GM12878 (cell line): ENCODE measurements around the gene NRXN3.

Experiments
- BHLHE40 ChIP-seq, 2 experiments: fragments of 450-650 bp in 1 of 2; IDR thresholded peaks; 2 replicates each; pipeline ENCODE4 v1.6.1; 2011 to 2017; ENCODE audit warnings: low read depth in 2 of 2, borderline replicate concordance in 1 of 2, improper control_type of control experiment in 1 of 2, low read length in 1 of 2, mild to moderate bottlenecking in 1 of 2
- CEBPB ChIP-seq, 2 experiments: fragments of 150-350 bp in 1 of 2; IDR thresholded peaks; 2 replicates each; pipeline ENCODE4 v1.6.1; 2012 to 2014; ENCODE audit warnings: low read depth in 2 of 2, low read length in 2 of 2, borderline replicate concordance in 1 of 2, inconsistent platforms in 1 of 2
- ETV6 ChIP-seq, 2 experiments: fragments of 450-650 bp in 1 of 2; IDR thresholded peaks in 1 of 2; conservative IDR thresholded peaks in 1 of 2; 2 replicates each; pipeline ENCODE4 v1.6.1; 2014; ENCODE audit warnings: antibody characterized with exemption in 1 of 2, borderline replicate concordance in 1 of 2, low read depth in 1 of 2, mild to moderate bottlenecking in 1 of 2, moderate library complexity in 1 of 2
- EZH2 ChIP-seq: IDR thresholded peaks from 2 replicates; pipeline ENCODE4 v1.6.1; 2012; ENCODE audit warnings: low read depth, mild to moderate bottlenecking, control low read depth, inconsistent platforms, low read length, borderline replicate concordance; ENCODE audit not compliant: control insufficient read depth
- RBBP5 ChIP-seq: fragments of 200-600 bp; sonication (generic); conservative IDR thresholded peaks from 2 replicates; pipeline ENCODE4 v1.6.1; 2016
- RCOR1 ChIP-seq: conservative IDR thresholded peaks from 2 replicates; pipeline ENCODE4 v1.6.1; 2012; ENCODE audit warnings: low read depth, low read length, improper control_type of control experiment
- SIN3A ChIP-seq: IDR thresholded peaks from 2 replicates; pipeline ENCODE4 v1.6.1; 2012; ENCODE audit warnings: low read depth, low read length, improper control_type of control experiment
- SIX5 ChIP-seq: IDR thresholded peaks from 2 replicates; pipeline ENCODE4 v1.6.1; 2011; ENCODE audit warnings: mild to moderate bottlenecking, low read depth, low read length, moderate library complexity; ENCODE audit not compliant: severe bottlenecking
- TARDBP ChIP-seq: IDR thresholded peaks from 2 replicates; pipeline ENCODE4 v1.6.1; 2016; ENCODE audit warnings: borderline replicate concordance
- ZZZ3 ChIP-seq: IDR thresholded peaks from 2 replicates; pipeline ENCODE4 v1.6.1; 2011; ENCODE audit warnings: low read depth; ENCODE audit not compliant: control insufficient read depth, insufficient read length
- TF ChIP-seq, protein P1 (sequence below), 3 experiments: IDR thresholded peaks in 2 of 3; conservative IDR thresholded peaks in 1 of 3; 2 replicates each; pipeline ENCODE4 v1.5.1; 2011; ENCODE audit warnings: low read depth in 3 of 3, low read length in 3 of 3, mild to moderate bottlenecking in 3 of 3, control low read depth in 2 of 3, moderate library complexity in 2 of 3, inconsistent platforms in 1 of 3, mixed read lengths in 1 of 3; ENCODE audit not compliant: control insufficient read depth in 2 of 3, insufficient read depth in 1 of 3; ENCODE audit errors: extremely low read depth in 1 of 3
- TF ChIP-seq, protein P2 (sequence below): fragments of 450-650 bp; IDR thresholded peaks from 2 replicates; pipeline ENCODE4 v1.6.1; 2017; ENCODE audit warnings: mild to moderate bottlenecking, moderate library complexity
- TF ChIP-seq, protein P3 (sequence below): IDR thresholded peaks from 2 replicates; pipeline ENCODE4 v1.6.1; 2011; ENCODE audit warnings: borderline replicate concordance, low read depth, mild to moderate bottlenecking, moderate library complexity, low read length; ENCODE audit not compliant: insufficient read depth, poor library complexity, severe bottlenecking

DNA sequence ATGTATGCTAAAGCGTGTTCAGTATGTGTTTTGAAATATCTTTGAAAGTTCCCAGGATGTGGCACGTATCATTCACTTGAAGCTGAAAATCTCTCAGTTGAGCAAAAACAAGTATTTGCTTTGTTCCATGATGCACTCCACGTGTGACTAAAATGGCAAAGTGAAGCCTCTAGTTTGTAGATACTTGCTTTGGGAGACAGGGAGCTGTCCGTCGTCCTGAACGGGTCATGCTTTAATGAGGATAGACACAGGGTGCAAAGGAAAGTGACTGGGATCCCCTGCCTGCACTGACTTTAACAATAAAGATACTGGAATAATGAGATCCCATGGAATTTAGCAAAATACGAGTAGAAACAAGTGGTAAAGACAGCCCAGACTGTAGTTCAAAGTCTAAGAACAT is 991.4 kb downstream of the NRXN3 start:
- TF ChIP-seq ZZZ3 (no peak), EZH2 (no peak), TARDBP (no peak), SIN3A (no peak), RCOR1 (no peak), SIX5 (no peak), RBBP5 (no peak), BHLHE40 (IDR thresholded peaks at IDR 0.05; ENCODE audit: borderline replicate concordance in 1 of 2, low read depth in 2 of 2, low read length in 1 of 2) (no peak), ETV6 (conservative IDR thresholded peaks at IDR 0.05 in 1 of 2, IDR thresholded peaks at IDR 0.05 in 1 of 2; ENCODE audit: borderline replicate concordance in 1 of 2, low read depth in 1 of 2) (no peak), CEBPB (IDR thresholded peaks at IDR 0.05; ENCODE audit: borderline replicate concordance in 1 of 2, low read depth in 2 of 2, low read length in 2 of 2) (no peak)
- TF ChIP-seq, protein P1, sequence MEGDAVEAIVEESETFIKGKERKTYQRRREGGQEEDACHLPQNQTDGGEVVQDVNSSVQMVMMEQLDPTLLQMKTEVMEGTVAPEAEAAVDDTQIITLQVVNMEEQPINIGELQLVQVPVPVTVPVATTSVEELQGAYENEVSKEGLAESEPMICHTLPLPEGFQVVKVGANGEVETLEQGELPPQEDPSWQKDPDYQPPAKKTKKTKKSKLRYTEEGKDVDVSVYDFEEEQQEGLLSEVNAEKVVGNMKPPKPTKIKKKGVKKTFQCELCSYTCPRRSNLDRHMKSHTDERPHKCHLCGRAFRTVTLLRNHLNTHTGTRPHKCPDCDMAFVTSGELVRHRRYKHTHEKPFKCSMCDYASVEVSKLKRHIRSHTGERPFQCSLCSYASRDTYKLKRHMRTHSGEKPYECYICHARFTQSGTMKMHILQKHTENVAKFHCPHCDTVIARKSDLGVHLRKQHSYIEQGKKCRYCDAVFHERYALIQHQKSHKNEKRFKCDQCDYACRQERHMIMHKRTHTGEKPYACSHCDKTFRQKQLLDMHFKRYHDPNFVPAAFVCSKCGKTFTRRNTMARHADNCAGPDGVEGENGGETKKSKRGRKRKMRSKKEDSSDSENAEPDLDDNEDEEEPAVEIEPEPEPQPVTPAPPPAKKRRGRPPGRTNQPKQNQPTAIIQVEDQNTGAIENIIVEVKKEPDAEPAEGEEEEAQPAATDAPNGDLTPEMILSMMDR (IDR thresholded peaks at IDR 0.05 in 2 of 3, conservative IDR thresholded peaks at IDR 0.05 in 1 of 3; ENCODE audit: control insufficient read depth in 2 of 3, extremely low read depth in 1 of 3, insufficient read depth in 1 of 3, low read depth in 3 of 3, low read length in 3 of 3) = no peak
- TF ChIP-seq, protein P2, sequence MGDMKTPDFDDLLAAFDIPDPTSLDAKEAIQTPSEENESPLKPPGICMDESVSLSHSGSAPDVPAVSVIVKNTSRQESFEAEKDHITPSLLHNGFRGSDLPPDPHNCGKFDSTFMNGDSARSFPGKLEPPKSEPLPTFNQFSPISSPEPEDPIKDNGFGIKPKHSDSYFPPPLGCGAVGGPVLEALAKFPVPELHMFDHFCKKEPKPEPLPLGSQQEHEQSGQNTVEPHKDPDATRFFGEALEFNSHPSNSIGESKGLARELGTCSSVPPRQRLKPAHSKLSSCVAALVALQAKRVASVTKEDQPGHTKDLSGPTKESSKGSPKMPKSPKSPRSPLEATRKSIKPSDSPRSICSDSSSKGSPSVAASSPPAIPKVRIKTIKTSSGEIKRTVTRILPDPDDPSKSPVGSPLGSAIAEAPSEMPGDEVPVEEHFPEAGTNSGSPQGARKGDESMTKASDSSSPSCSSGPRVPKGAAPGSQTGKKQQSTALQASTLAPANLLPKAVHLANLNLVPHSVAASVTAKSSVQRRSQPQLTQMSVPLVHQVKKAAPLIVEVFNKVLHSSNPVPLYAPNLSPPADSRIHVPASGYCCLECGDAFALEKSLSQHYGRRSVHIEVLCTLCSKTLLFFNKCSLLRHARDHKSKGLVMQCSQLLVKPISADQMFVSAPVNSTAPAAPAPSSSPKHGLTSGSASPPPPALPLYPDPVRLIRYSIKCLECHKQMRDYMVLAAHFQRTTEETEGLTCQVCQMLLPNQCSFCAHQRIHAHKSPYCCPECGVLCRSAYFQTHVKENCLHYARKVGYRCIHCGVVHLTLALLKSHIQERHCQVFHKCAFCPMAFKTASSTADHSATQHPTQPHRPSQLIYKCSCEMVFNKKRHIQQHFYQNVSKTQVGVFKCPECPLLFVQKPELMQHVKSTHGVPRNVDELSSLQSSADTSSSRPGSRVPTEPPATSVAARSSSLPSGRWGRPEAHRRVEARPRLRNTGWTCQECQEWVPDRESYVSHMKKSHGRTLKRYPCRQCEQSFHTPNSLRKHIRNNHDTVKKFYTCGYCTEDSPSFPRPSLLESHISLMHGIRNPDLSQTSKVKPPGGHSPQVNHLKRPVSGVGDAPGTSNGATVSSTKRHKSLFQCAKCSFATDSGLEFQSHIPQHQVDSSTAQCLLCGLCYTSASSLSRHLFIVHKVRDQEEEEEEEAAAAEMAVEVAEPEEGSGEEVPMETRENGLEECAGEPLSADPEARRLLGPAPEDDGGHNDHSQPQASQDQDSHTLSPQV = no peak
- TF ChIP-seq, protein P3, sequence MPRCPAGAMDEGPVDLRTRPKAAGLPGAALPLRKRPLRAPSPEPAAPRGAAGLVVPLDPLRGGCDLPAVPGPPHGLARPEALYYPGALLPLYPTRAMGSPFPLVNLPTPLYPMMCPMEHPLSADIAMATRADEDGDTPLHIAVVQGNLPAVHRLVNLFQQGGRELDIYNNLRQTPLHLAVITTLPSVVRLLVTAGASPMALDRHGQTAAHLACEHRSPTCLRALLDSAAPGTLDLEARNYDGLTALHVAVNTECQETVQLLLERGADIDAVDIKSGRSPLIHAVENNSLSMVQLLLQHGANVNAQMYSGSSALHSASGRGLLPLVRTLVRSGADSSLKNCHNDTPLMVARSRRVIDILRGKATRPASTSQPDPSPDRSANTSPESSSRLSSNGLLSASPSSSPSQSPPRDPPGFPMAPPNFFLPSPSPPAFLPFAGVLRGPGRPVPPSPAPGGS = no peak
